ENCODE results near the gene CAMK1G.

CAMK1G gene

DNA sequence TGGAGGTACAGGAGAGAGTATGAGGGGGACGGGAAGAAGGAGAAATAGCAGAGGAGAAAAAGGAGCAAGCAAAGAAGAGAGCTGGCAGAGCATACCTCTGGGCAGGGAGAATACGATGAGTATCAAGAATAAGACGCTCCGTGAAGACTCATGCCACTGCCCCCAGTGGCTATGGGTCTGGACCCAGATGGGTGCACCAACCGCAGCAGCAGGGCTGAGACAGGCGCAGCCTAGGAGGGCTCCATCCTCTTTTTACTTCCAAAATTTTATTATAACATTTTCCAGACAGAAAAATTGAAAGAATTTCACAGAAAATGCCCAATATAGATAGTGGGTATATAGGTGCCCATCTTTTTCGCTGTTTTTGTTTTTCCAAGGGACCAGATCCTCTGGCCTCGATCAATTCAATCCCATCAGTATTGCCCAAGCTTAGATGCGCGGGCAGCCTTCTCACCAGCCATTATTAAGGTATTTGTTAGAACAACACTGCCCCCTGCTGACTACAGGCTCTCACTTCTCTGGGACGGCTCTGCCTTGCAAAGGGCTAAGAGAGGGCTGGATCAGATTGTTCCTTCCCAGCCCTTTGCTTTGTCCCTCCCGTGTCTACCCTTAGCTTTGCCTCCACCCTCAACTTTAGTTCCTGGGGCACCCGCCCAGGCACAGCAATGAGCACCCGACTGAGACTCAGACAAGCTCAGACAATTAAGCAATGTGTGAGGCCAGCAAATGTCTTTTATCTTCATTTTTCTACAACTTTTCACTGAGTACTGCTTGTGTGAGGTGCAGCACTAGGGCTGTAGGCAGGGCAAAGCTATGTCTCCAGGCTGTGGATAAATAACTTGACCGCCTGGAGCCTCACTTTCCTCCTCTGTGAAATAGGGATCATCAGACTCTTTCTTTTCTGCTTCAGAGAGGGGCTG lies 17.5 kb upstream of the CAMK1G start:
- peak; percentile 66 for DNase-seq

- no peak for DNase-seq
Measured at GRCh38 chr1:209567698-209568175, 15.8 kb upstream of the CAMK1G start.

GRCh38 chr1:209569455-209570207 lies 13.9 kb upstream of the CAMK1G start:
- peak; percentile 39 for DNase-seq

DNA sequence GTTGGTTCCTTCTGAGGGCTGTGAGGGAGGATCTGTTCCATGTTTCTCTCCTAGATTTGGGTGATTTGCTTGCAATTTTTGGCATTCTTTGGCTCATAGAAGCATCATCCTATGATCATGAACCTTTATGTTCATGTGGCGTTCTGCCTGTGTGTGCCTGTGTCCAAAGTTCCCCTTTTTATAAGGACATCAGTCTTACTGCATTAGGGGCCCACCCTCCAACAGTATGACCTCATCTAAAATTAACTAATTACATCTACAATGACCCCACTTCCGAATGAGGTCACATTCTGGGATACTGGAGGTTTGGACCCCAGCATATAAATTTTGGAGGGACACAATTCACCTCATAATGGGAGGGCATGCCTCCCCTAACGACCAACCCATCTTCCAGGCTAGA lies 12.8 kb upstream of the CAMK1G start:
- DNase-seq, result no peak

- DNase-seq, result peak; percentile 17
Measured at GRCh38 chr1:209576392-209577197, 6.9 kb upstream of the CAMK1G start.

GRCh38 chr1:209577346-209577745 lies 6.2 kb upstream of the CAMK1G start:
- DNase-seq, result no peak

DNA sequence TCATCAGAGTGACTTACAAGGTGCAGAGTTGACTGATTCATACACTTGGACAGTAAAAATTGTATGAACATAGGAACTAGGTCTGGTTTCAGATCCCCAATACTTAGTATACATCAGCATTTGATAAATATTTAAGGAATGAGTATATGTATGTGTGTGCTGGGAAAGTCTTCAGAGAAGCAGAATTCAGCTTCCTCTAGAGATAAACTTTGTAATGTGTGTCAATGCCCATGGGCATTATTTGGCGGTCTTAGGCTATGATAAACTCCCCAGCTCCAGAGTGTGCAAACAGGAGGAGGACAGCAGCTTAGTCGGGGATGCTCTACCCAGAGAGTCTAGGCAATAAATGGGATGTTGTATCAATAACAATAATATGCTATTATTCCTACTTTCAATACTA lies 2.9 kb upstream of the CAMK1G start:
- no peak for DNase-seq

- DNase-seq, result no peak
Measured at GRCh38 chr1:209584231-209584672, 738 bp downstream of the CAMK1G start.

GRCh38 chr1:209585197-209585596 lies 1.7 kb downstream of the CAMK1G start:
- no peak for DNase-seq

GRCh38 chr1:209585672-209586071 lies 2.2 kb downstream of the CAMK1G start:
- no peak for DNase-seq

- no peak for DNase-seq
Measured at GRCh38 chr1:209586221-209586740, 2.8 kb downstream of the CAMK1G start.

DNA sequence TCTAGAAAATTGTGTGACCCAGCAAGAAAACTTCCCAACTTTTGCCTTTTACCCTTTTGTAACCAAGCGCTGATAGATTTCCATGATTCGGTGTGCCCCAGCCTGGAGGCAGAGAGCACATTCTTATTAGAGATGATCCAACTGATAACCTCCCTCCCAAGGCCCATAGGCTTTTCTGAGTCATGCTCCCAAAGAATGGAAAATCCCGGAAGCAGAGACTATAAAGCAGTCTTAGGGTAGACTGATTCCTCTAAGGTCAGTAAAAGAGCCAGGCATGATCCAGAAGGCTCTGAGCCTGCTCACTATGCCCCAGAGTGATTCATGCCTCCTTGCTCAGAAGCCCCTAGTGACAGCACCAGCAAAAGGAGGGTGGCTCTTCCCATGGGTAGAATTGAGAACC lies 4.3 kb downstream of the CAMK1G start:
- no peak for DNase-seq

DNA sequence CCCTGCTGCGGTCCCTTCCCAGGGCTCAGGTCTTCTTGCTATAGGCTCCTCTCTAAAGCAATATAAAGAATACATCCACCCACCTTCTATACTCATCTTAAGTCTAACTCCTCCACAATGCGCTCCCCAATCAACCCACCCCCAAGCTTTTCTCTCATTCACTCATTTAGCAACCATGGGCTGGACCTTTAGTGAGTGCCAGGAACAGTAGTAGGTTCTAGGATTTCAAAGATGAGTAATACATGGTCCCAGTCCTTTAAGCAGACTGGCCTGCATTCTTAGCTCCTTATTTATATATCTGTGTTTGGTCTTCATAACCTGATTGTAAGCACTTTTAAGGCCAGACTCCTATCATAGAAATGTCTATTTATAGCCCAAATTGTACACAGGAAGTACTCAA lies 5.9 kb downstream of the CAMK1G start:
- no peak for DNase-seq

DNA sequence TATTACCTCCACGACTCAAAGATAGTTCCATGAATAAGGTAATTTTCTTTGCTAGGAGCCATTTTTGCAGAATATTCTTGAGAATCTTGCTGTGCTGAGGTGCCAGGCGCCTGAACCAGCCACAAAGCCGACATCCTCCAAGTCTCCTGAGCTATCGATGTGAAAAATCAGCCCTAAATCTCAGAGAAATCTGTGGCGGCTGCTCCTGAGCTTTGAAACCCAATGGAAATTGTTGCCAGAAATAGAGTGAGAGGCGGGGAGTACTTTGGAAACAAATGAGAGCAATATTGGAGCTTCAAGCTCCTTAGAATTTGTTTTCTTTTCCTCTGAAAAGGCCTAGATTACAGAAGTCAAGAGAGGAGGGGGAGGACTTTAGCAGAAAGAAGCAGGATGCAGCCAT lies 6.3 kb downstream of the CAMK1G start:
- DNase-seq, result no peak

GRCh38 chr1:209590405-209590804 lies 6.9 kb downstream of the CAMK1G start:
- DNase-seq, result no peak

DNA sequence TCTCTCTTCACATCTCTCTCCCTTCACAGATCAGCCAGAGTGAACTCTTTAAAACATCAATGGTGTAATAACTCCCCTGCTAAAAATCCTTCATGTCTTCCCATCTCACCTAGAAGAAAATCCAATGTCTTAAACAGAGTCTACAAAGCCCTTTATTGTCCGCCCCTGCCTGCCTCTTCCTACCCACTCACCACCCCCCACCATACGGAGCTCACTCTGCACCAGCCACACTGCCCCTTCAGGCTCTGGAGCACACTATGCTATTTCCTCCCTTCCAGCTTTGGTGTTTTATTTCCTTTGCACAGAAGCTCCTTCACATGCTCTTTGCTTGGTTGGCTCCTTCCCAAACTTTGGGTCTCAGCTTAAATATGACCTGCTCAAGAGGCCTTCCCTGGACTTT lies 10.2 kb downstream of the CAMK1G start:
- no peak for DNase-seq

GRCh38 chr1:209594440-209594839 lies 10.9 kb downstream of the CAMK1G start:
- no peak for DNase-seq

DNA sequence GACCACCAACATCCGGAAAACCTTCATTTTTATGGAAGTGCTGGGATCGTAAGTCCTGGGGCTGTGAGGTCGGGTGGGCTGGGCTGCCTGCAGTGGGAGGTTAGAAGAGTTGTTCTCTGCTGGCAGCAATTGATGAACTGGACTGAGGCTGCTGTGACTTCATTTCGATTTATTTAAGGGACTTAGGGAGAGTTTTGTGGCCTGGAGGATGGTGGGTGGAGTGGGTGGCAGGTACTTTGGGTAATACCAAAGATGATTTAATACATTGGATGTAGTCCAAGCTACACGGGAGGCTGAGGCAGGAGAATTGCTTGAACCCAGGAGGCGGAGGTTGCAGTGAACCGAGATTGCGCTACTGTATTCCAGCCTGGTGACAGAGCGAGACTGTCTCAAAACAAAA lies 11.5 kb downstream of the CAMK1G start:
- DNase-seq, result no peak

GRCh38 chr1:209595599-209596285 lies 12.2 kb downstream of the CAMK1G start:
- DNase-seq, result no peak

- no peak for DNase-seq
Measured at GRCh38 chr1:209597499-209597898, 14.0 kb downstream of the CAMK1G start.

DNA sequence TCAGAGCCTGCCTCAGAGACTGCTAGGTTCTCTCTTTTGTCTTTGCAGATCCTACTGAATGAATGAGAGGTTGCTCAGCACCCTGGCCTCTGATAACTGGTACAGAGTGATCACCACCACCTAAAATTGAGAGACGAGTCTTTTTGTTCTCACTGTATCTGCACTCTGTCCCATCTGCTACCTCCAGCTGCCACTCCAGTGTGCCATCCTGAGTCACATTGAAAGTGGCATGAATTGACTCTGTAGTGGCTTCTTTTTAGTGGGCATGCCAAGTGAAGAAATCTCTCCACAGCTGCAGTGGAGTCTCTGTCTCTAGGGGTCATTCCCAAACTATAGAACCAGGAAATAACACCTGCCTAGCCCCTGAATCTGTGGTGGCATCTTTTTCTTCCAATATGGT lies 14.7 kb downstream of the CAMK1G start:
- DNase-seq, result no peak

- no peak for DNase-seq
Measured at GRCh38 chr1:209600541-209600940, 17.0 kb downstream of the CAMK1G start.
